Thoracic aorta (tissue), 2 donors: ENCODE data around the gene RYR1. TPM values are rescaled to one million over a fixed set of nuclear protein-coding genes. Genes with fewer than 3 reads are reported as not detected.

Experiments used
- ATAC-seq: fragments of 150-250 bp; one replicate; pipeline ENCODE4 v1.8.0; 2017; ENCODE audit warnings: low read depth; ENCODE audit not compliant: insufficient number of reproducible peaks, low FRiP score
- DNase-seq: peaks from one replicate; pipeline ENCODE4 v3.0.0-alpha.2; 2020; ENCODE audit warnings: low spot score
- H3K27ac ChIP-seq, 2 donors: fragments of 200-600 bp; sonication (generic); 1 replicate in 1 of 2; 2 replicates in 1 of 2; pipeline ENCODE4 v1.5.1; 2016; ENCODE audit warnings: mild to moderate bottlenecking in 2 of 2, moderate library complexity in 2 of 2
- H3K27me3 ChIP-seq: fragments of 200-600 bp; sonication (generic); replicated peaks from 2 replicates; pipeline ENCODE4 v1.6.0; 2016; ENCODE audit warnings: mild to moderate bottlenecking; ENCODE audit not compliant: insufficient read depth
- H3K36me3 ChIP-seq: fragments of 200-600 bp; sonication (generic); one replicate; pipeline ENCODE4 v1.5.1; 2016
- H3K4me1 ChIP-seq, 2 donors: fragments of 200-600 bp; sonication (generic); 1 replicate in 1 of 2; 2 replicates in 1 of 2; pipeline versions ENCODE4 v1.5.1 to v1.6.0; 2016; ENCODE audit warnings: low read depth in 2 of 2, mild to moderate bottlenecking in 1 of 2; ENCODE audit not compliant: control insufficient read depth in 1 of 2
- H3K4me3 ChIP-seq: fragments of 200-600 bp; sonication (generic); 2 replicates; pipeline ENCODE4 v1.5.1; 2016; ENCODE audit warnings: mild to moderate bottlenecking
- H3K9me3 ChIP-seq: fragments of 200-600 bp; sonication (generic); 2 replicates; pipeline ENCODE4 v1.5.1; 2016
- CTCF ChIP-seq: fragments of 200-600 bp; sonication (generic); IDR thresholded peaks from one replicate; pipeline ENCODE4 v1.5.1; 2019; ENCODE audit warnings: antibody characterized with exemption
- total RNA-seq, 2 donors: library from RNA; depleted of rRNA; stranded (reverse); fragments of >200 nt; gene quantifications; one replicate each; pipeline versions ENCODE4 v1.1.0 to v1.2.3, GENCODE V29; 2016

Gene RYR1
- total RNA-seq, 2 donors from 2014 or later: 3.8 to 4.3 TPM

- Histone ChIP-seq H3K9me3 (peaks cover 10% of the 10 kb centered on the region), H3K27me3 (no peaks in the 10 kb centered on the region), H3K4me1 (peaks cover 22% of the 10 kb centered on the region in 2 donors), H3K27ac (peak overlapping the region; percentile 34 to 35), H3K4me3 (no peak overlapping the region), H3K36me3 (no peaks in the 10 kb centered on the region)
- no peak for DNase-seq
- no peak for ATAC-seq
- TF ChIP-seq CTCF: no peak
Measured at GRCh38 chr19:38538386-38538785, 104.9 kb downstream of the RYR1 start.

- H3K4me3 ChIP-seq: no peak overlapping the region
- H3K27ac ChIP-seq: peak overlapping the region; percentile 34 to 35
Measured at GRCh38 chr19:38538793-38539528, 105.5 kb downstream of the RYR1 start.

GRCh38 chr19:38539751-38540150 is 106.3 kb downstream of the RYR1 start:
- Histone ChIP-seq H3K4me1 (peaks cover 22 to 33% of the 10 kb centered on the region in 2 donors), H3K27ac (peak overlapping the region; percentile 34 to 35), H3K27me3 (no peaks in the 10 kb centered on the region), H3K4me3 (no peak overlapping the region), H3K36me3 (no peaks in the 10 kb centered on the region), H3K9me3 (peaks cover 10% of the 10 kb centered on the region)
- DNase-seq: no peak
- no peak for ATAC-seq
- TF ChIP-seq CTCF: no peak

More at GRCh38 chr19:38538793-38539528, 105.5 kb downstream of the RYR1 start:
- ATAC-seq (no peak), DNase-seq (no peak)
- TF ChIP-seq CTCF: no peak
- Histone ChIP-seq H3K4me1 (peaks cover 22 to 25% of the 10 kb centered on the region in 2 donors), H3K36me3 (no peaks in the 10 kb centered on the region), H3K27me3 (no peaks in the 10 kb centered on the region), H3K9me3 (peaks cover 10% of the 10 kb centered on the region)

- Histone ChIP-seq H3K4me1 (peaks cover 22 to 36% of the 10 kb centered on the region in 2 donors), H3K27ac (no peak overlapping the region), H3K27me3 (no peaks in the 10 kb centered on the region), H3K9me3 (no peaks in the 10 kb centered on the region), H3K36me3 (no peaks in the 10 kb centered on the region), H3K4me3 (no peak overlapping the region)
- TF ChIP-seq CTCF: no peak
- no peak for DNase-seq
- ATAC-seq: no peak
Measured at GRCh38 chr19:38542040-38542439, 108.5 kb downstream of the RYR1 start.

- no peak for ATAC-seq
- Histone ChIP-seq H3K27ac (no peak overlapping the region), H3K36me3 (no peaks in the 10 kb centered on the region), H3K4me1 (peaks cover 16 to 32% of the 10 kb centered on the region in 2 donors), H3K27me3 (no peaks in the 10 kb centered on the region), H3K4me3 (no peak overlapping the region), H3K9me3 (no peaks in the 10 kb centered on the region)
- DNase-seq: no peak
- no peak for TF ChIP-seq CTCF
Measured at GRCh38 chr19:38543286-38543806, 109.9 kb downstream of the RYR1 start.
